ENCODE results near the gene TOMM6. TPM values are rescaled to one million over a fixed set of nuclear protein-coding genes. Genes with fewer than 3 reads are reported as not detected.

TOMM6 gene
- total RNA-seq, 1 donor from 2014 or later: 203 TPM

GRCh38 chr6:41836660-41837052, 49.2 kb downstream of the TOMM6 start:
- Mint-ChIP-seq H3K27ac (no peak overlapping the region), H3K27me3 (no peaks in the 10 kb centered on the region), H3K4me1 (ENCODE audit: unreplicated experiment) (no peaks in the 10 kb centered on the region), H3K9me3 (no peaks in the 10 kb centered on the region), H3K36me3 (no peaks in the 10 kb centered on the region), H3K4me3 (no peak overlapping the region)
- TF ChIP-seq CTCF (conservative IDR thresholded peaks at IDR 0.05): no peak
- DNase-seq (ENCODE audit: extremely low spot score, unreplicated experiment): no peak

Other genes with a start within 250 kb of the TOMM6 start
- gene FOXP4, start 241.3 kb upstream of the TOMM6 start, total RNA-seq (ENCODE audit: low replicate concordance): 62.2 and 100 TPM in 2 replicates
- gene MDFI, start 149.2 kb upstream of the TOMM6 start, total RNA-seq (ENCODE audit: low replicate concordance): 53.9 and 94.5 TPM in 2 replicates
- 4.6 and 6.2 TPM in 2 replicates for gene TFEB, start 52.1 kb upstream of the TOMM6 start, total RNA-seq (ENCODE audit: low replicate concordance)
- 3.5 and 56.6 TPM in 2 replicates for gene PGC, start 40.3 kb upstream of the TOMM6 start, total RNA-seq (ENCODE audit: low replicate concordance)
- gene FRS3, start 7.8 kb upstream of the TOMM6 start, total RNA-seq (ENCODE audit: low replicate concordance): 2.2 and 7.0 TPM in 2 replicates
- 2.1 and 2.8 TPM in 2 replicates for gene PRICKLE4, start 6.9 kb upstream of the TOMM6 start, total RNA-seq (ENCODE audit: low replicate concordance)
- 2.9 and 13.2 TPM in 2 replicates for gene USP49, start 107.7 kb downstream of the TOMM6 start, total RNA-seq (ENCODE audit: low replicate concordance)
- gene MED20, start 133.4 kb downstream of the TOMM6 start, total RNA-seq (ENCODE audit: low replicate concordance): 31.8 and 35.7 TPM in 2 replicates
- 32.3 and 36.5 TPM in 2 replicates for gene BYSL, start 133.8 kb downstream of the TOMM6 start, total RNA-seq (ENCODE audit: low replicate concordance)
- gene CCND3, start 154.1 kb downstream of the TOMM6 start, total RNA-seq (ENCODE audit: low replicate concordance): 60.4 and 172 TPM in 2 replicates